GM23338 (cell line): ENCODE measurements around the gene COL16A1. TPM values are rescaled to one million over a fixed set of nuclear protein-coding genes. Genes with fewer than 3 reads are reported as not detected.

Experiments
- ATAC-seq: fragments of 200-7000 bp; cut with Tn5 transposase; 3 replicates; pipeline ENCODE4 v1.9.1; 2020
- DNase-seq: peaks from one replicate; pipeline ENCODE4 v3.0.0-alpha.2; 2015; ENCODE audit warnings: low spot score
- H2AFZ ChIP-seq: fragments of 200-600 bp; sonication (generic); 2 replicates; pipeline ENCODE4 v1.8.0; 2016; ENCODE audit warnings: antibody characterized with exemption, mild to moderate bottlenecking, moderate library complexity
- H3F3A ChIP-seq: fragments of 200-600 bp; sonication (generic); replicated peaks from 2 replicates; pipeline ENCODE4 v1.8.0; 2017; ENCODE audit warnings: antibody characterized with exemption, mixed run types, low read depth
- H3K27ac ChIP-seq: fragments of 200-600 bp; sonication (generic); 2 replicates; pipeline ENCODE4 v1.6.1; 2016; ENCODE audit warnings: low read depth
- H3K27me3 ChIP-seq: fragments of 200-600 bp; sonication (generic); 2 replicates; pipeline ENCODE4 v1.8.0; 2016; ENCODE audit warnings: mild to moderate bottlenecking, mixed run types, moderate library complexity; ENCODE audit not compliant: insufficient read depth
- H3K36me3 ChIP-seq: fragments of 200-600 bp; sonication (generic); 2 replicates; pipeline ENCODE4 v1.8.0; 2016; ENCODE audit warnings: mild to moderate bottlenecking; ENCODE audit not compliant: insufficient read depth
- H3K4me1 ChIP-seq: fragments of 200-600 bp; sonication (generic); 2 replicates; pipeline ENCODE4 v1.8.0; 2016; ENCODE audit warnings: mild to moderate bottlenecking, moderate library complexity; ENCODE audit not compliant: insufficient read depth
- H3K4me2 ChIP-seq: fragments of 200-600 bp; sonication (generic); 2 replicates; pipeline ENCODE4 v1.7.1; 2017; ENCODE audit warnings: mixed run types
- H3K4me3 ChIP-seq: fragments of 200-600 bp; sonication (generic); 2 replicates; pipeline ENCODE4 v1.6.1; 2016; ENCODE audit warnings: mixed run types
- H3K79me2 ChIP-seq: fragments of 200-600 bp; sonication (generic); replicated peaks from 2 replicates; pipeline ENCODE4 v1.8.0; 2017; ENCODE audit warnings: mild to moderate bottlenecking; ENCODE audit not compliant: insufficient read depth
- H3K9me2 ChIP-seq: fragments of 200-600 bp; sonication (generic); 2 replicates; pipeline ENCODE4 v1.8.0; 2017; ENCODE audit not compliant: insufficient read depth
- H4K20me1 ChIP-seq: fragments of 200-600 bp; sonication (generic); replicated peaks from 2 replicates; pipeline ENCODE4 v1.8.0; 2017; ENCODE audit warnings: mild to moderate bottlenecking; ENCODE audit not compliant: insufficient read depth
- H3K27ac Mint-ChIP-seq: 2 replicates; pipeline ENCODE4 v1.8.0; 2020; ENCODE audit warnings: inconsistent platforms, mild to moderate bottlenecking, moderate library complexity, mixed read lengths
- H3K27me3 Mint-ChIP-seq: 3 replicates; pipeline ENCODE4 v1.8.0; 2022; ENCODE audit warnings: low read depth, mild to moderate bottlenecking, moderate library complexity, mixed read lengths, inconsistent platforms; ENCODE audit not compliant: insufficient read depth, poor library complexity
- H3K36me3 Mint-ChIP-seq: 3 replicates; pipeline ENCODE4 v1.8.0; 2021; ENCODE audit warnings: low read depth, mild to moderate bottlenecking, inconsistent platforms, moderate library complexity, mixed read lengths
- H3K4me1 Mint-ChIP-seq: 3 replicates; pipeline ENCODE4 v1.8.0; 2020; ENCODE audit warnings: mild to moderate bottlenecking, inconsistent platforms, mixed read lengths
- H3K4me3 Mint-ChIP-seq: 3 replicates; pipeline ENCODE4 v1.8.0; 2021; ENCODE audit warnings: moderate library complexity, mild to moderate bottlenecking, inconsistent platforms, mixed read lengths
- H3K9me3 Mint-ChIP-seq: 3 replicates; pipeline ENCODE4 v1.8.0; 2020; ENCODE audit warnings: moderate library complexity, mild to moderate bottlenecking, inconsistent platforms, mixed read lengths
- CREB1 ChIP-seq: fragments of 250-450 bp; sonication (Bioruptor Pico); IDR thresholded peaks from 2 replicates; pipeline ENCODE4 v1.5.0; 2020; ENCODE audit warnings: low read depth, mild to moderate bottlenecking, moderate library complexity
- ETS1 ChIP-seq: IDR thresholded peaks from 2 replicates; pipeline ENCODE4 v1.6.1; 2016; ENCODE audit warnings: antibody characterized with exemption
- EZH2 ChIP-seq: fragments of 200-600 bp; sonication (generic); IDR thresholded peaks from one replicate; pipeline ENCODE4 v1.8.0; 2017; ENCODE audit warnings: antibody characterized with exemption, mild to moderate bottlenecking, low read depth; ENCODE audit not compliant: unreplicated experiment
- EZH2phosphoT487 ChIP-seq: fragments of 200-600 bp; sonication (generic); IDR thresholded peaks from one replicate; pipeline ENCODE4 v1.8.1; 2018; ENCODE audit warnings: antibody characterized with exemption; ENCODE audit not compliant: unreplicated experiment
- JUNB ChIP-seq: IDR thresholded peaks from one replicate; pipeline ENCODE4 v1.6.1; 2016; ENCODE audit warnings: antibody characterized with exemption; ENCODE audit not compliant: unreplicated experiment
- NANOG ChIP-seq: IDR thresholded peaks from 2 replicates; pipeline ENCODE4 v1.6.1; 2016; ENCODE audit warnings: antibody characterized with exemption, borderline replicate concordance
- POLR2AphosphoS5 ChIP-seq: IDR thresholded peaks from 2 replicates; pipeline ENCODE4 v1.6.1; 2016; ENCODE audit warnings: antibody characterized with exemption, low read depth
- STAT1 ChIP-seq: IDR thresholded peaks from one replicate; pipeline ENCODE4 v1.6.1; 2016; ENCODE audit warnings: antibody characterized with exemption; ENCODE audit not compliant: unreplicated experiment
- ZNF114 ChIP-seq: fragments of 250-450 bp; sonication (Bioruptor Pico); IDR thresholded peaks from 2 replicates; pipeline ENCODE4 v1.5.0; 2020; ENCODE audit warnings: mild to moderate bottlenecking, moderate library complexity
- ZNF331 ChIP-seq: fragments of 250-450 bp; sonication (Bioruptor Pico); IDR thresholded peaks from 2 replicates; pipeline ENCODE4 v1.5.0; 2020; ENCODE audit warnings: low read depth, mild to moderate bottlenecking, moderate library complexity
- polyA plus RNA-seq: library from polyadenylated mRNA; unstranded; fragments of >200 nt; fragmentation: Nextera tagmentation; extraction: Ambion mirVana; gene quantifications from 2 replicates; pipeline ENCODE4 v1.2.1, GENCODE V29; 2016
- total RNA-seq: library from RNA; depleted of rRNA; stranded (reverse); fragments of >200 nt; shearing (Covaris generic); gene quantifications from 2 replicates; pipeline ENCODE4 v1.2.3, GENCODE V29; 2014
- TF ChIP-seq, protein P1 (sequence below): fragments of 250-450 bp; sonication (Bioruptor Pico); IDR thresholded peaks from 2 replicates; pipeline ENCODE4 v1.5.0; 2020; ENCODE audit warnings: mild to moderate bottlenecking, moderate library complexity
- TF ChIP-seq, protein P2 (sequence below), 2 experiments: fragments of 200-600 bp in 1 of 2; sonication (generic) in 1 of 2; conservative IDR thresholded peaks; 2 replicates each; pipeline versions ENCODE4 v1.5.1 to v1.6.1; 2016 to 2017; ENCODE audit warnings: antibody characterized with exemption in 2 of 2, low read depth in 2 of 2, mild to moderate bottlenecking in 2 of 2, moderate library complexity in 1 of 2
- TF ChIP-seq, protein P3 (sequence below): IDR thresholded peaks from one replicate; pipeline ENCODE4 v1.6.1; 2018; ENCODE audit warnings: antibody characterized with exemption; ENCODE audit not compliant: unreplicated experiment

The COL16A1 gene
- total and polyA plus RNA-seq, 2 experiments from 2014 or later, result 4.2 to 13.2 TPM

- no peaks in the 10 kb centered on the region for H3K79me2 ChIP-seq
- H3K27ac Mint-ChIP-seq, result peak overlapping the region; percentile 59; the same call in 1 of the 2 replicates
Observed at GRCh38 chr1:31746687-31747086, 42.9 kb upstream of the COL16A1 start.

More at GRCh38 chr1:31746687-31747086, 42.9 kb upstream of the COL16A1 start:
- no peaks in the 10 kb centered on the region for H3K27me3 ChIP-seq
- H3K27ac ChIP-seq, result no peak overlapping the region
- no peak overlapping the region for H2AFZ ChIP-seq
- H3K4me1 Mint-ChIP-seq, result peaks cover 51% of the 10 kb centered on the region
- ATAC-seq (no peak), DNase-seq (no peak)
- H3K4me2 ChIP-seq, result no peak overlapping the region
- H3K9me3 Mint-ChIP-seq, result no peaks in the 10 kb centered on the region
- TF ChIP-seq, protein P1, sequence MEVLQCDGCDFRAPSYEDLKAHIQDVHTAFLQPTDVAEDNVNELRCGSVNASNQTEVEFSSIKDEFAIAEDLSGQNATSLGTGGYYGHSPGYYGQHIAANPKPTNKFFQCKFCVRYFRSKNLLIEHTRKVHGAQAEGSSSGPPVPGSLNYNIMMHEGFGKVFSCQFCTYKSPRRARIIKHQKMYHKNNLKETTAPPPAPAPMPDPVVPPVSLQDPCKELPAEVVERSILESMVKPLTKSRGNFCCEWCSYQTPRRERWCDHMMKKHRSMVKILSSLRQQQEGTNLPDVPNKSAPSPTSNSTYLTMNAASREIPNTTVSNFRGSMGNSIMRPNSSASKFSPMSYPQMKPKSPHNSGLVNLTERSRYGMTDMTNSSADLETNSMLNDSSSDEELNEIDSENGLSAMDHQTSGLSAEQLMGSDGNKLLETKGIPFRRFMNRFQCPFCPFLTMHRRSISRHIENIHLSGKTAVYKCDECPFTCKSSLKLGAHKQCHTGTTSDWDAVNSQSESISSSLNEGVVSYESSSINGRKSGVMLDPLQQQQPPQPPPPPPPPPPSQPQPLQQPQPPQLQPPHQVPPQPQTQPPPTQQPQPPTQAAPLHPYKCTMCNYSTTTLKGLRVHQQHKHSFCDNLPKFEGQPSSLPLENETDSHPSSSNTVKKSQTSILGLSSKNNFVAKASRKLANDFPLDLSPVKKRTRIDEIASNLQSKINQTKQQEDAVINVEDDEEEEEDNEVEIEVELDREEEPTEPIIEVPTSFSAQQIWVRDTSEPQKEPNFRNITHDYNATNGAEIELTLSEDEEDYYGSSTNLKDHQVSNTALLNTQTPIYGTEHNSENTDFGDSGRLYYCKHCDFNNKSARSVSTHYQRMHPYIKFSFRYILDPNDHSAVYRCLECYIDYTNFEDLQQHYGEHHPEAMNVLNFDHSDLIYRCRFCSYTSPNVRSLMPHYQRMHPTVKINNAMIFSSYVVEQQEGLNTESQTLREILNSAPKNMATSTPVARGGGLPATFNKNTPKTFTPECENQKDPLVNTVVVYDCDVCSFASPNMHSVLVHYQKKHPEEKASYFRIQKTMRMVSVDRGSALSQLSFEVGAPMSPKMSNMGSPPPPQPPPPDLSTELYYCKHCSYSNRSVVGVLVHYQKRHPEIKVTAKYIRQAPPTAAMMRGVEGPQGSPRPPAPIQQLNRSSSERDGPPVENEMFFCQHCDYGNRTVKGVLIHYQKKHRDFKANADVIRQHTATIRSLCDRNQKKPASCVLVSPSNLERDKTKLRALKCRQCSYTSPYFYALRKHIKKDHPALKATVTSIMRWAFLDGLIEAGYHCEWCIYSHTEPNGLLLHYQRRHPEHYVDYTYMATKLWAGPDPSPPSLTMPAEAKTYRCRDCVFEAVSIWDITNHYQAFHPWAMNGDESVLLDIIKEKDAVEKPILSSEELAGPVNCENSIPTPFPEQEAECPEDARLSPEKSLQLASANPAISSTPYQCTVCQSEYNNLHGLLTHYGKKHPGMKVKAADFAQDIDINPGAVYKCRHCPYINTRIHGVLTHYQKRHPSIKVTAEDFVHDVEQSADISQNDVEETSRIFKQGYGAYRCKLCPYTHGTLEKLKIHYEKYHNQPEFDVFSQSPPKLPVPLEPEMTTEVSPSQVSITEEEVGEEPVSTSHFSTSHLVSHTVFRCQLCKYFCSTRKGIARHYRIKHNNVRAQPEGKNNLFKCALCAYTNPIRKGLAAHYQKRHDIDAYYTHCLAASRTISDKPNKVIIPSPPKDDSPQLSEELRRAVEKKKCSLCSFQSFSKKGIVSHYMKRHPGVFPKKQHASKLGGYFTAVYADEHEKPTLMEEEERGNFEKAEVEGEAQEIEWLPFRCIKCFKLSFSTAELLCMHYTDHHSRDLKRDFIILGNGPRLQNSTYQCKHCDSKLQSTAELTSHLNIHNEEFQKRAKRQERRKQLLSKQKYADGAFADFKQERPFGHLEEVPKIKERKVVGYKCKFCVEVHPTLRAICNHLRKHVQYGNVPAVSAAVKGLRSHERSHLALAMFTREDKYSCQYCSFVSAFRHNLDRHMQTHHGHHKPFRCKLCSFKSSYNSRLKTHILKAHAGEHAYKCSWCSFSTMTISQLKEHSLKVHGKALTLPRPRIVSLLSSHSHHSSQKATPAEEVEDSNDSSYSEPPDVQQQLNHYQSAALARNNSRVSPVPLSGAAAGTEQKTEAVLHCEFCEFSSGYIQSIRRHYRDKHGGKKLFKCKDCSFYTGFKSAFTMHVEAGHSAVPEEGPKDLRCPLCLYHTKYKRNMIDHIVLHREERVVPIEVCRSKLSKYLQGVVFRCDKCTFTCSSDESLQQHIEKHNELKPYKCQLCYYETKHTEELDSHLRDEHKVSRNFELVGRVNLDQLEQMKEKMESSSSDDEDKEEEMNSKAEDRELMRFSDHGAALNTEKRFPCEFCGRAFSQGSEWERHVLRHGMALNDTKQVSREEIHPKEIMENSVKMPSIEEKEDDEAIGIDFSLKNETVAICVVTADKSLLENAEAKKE (CRISPR knock-in tag), result no peak
- TF ChIP-seq EZH2phosphoT487, result no peak
- TF ChIP-seq CREB1, result no peak
- TF ChIP-seq, protein P2, sequence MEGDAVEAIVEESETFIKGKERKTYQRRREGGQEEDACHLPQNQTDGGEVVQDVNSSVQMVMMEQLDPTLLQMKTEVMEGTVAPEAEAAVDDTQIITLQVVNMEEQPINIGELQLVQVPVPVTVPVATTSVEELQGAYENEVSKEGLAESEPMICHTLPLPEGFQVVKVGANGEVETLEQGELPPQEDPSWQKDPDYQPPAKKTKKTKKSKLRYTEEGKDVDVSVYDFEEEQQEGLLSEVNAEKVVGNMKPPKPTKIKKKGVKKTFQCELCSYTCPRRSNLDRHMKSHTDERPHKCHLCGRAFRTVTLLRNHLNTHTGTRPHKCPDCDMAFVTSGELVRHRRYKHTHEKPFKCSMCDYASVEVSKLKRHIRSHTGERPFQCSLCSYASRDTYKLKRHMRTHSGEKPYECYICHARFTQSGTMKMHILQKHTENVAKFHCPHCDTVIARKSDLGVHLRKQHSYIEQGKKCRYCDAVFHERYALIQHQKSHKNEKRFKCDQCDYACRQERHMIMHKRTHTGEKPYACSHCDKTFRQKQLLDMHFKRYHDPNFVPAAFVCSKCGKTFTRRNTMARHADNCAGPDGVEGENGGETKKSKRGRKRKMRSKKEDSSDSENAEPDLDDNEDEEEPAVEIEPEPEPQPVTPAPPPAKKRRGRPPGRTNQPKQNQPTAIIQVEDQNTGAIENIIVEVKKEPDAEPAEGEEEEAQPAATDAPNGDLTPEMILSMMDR (conservative IDR thresholded peaks at IDR 0.05; ENCODE audit: low read depth in 2 of 2), result no peak
- TF ChIP-seq JUNB, result no peak
- TF ChIP-seq NANOG, result no peak
- no peak for TF ChIP-seq ZNF114 (CRISPR knock-in tag)
- no peak for TF ChIP-seq POLR2AphosphoS5
- no peak for TF ChIP-seq ZNF331
- no peak for TF ChIP-seq ETS1
- no peak for TF ChIP-seq STAT1
- TF ChIP-seq, protein P3, sequence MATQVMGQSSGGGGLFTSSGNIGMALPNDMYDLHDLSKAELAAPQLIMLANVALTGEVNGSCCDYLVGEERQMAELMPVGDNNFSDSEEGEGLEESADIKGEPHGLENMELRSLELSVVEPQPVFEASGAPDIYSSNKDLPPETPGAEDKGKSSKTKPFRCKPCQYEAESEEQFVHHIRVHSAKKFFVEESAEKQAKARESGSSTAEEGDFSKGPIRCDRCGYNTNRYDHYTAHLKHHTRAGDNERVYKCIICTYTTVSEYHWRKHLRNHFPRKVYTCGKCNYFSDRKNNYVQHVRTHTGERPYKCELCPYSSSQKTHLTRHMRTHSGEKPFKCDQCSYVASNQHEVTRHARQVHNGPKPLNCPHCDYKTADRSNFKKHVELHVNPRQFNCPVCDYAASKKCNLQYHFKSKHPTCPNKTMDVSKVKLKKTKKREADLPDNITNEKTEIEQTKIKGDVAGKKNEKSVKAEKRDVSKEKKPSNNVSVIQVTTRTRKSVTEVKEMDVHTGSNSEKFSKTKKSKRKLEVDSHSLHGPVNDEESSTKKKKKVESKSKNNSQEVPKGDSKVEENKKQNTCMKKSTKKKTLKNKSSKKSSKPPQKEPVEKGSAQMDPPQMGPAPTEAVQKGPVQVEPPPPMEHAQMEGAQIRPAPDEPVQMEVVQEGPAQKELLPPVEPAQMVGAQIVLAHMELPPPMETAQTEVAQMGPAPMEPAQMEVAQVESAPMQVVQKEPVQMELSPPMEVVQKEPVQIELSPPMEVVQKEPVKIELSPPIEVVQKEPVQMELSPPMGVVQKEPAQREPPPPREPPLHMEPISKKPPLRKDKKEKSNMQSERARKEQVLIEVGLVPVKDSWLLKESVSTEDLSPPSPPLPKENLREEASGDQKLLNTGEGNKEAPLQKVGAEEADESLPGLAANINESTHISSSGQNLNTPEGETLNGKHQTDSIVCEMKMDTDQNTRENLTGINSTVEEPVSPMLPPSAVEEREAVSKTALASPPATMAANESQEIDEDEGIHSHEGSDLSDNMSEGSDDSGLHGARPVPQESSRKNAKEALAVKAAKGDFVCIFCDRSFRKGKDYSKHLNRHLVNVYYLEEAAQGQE, result no peak
- no peak for TF ChIP-seq EZH2
- H3K4me1 ChIP-seq, result peaks cover 14% of the 10 kb centered on the region
- no peaks in the 10 kb centered on the region for H3K36me3 ChIP-seq
- no peak overlapping the region; the same call in 2 of the 3 replicates for H3K4me3 Mint-ChIP-seq
- H3F3A ChIP-seq, result no peaks in the 10 kb centered on the region
- H3K36me3 Mint-ChIP-seq, result no peaks in the 10 kb centered on the region; the same call in 2 of the 3 replicates
- peaks cover 18% of the 10 kb centered on the region for H3K27me3 Mint-ChIP-seq
- H3K9me2 ChIP-seq, result no peaks in the 10 kb centered on the region
- H4K20me1 ChIP-seq, result no peaks in the 10 kb centered on the region
- no peak overlapping the region for H3K4me3 ChIP-seq
